ENCODE data around the gene TMEM164. TPM values are rescaled to one million over a fixed set of nuclear protein-coding genes. Genes with fewer than 3 reads are reported as not detected.
A peak's percentile ranks its signal among the peaks of the same experiment; 100 is the strongest.

Gene TMEM164
- total RNA-seq, 1 donor from 2014 or later, result 18.7 TPM

DNA sequence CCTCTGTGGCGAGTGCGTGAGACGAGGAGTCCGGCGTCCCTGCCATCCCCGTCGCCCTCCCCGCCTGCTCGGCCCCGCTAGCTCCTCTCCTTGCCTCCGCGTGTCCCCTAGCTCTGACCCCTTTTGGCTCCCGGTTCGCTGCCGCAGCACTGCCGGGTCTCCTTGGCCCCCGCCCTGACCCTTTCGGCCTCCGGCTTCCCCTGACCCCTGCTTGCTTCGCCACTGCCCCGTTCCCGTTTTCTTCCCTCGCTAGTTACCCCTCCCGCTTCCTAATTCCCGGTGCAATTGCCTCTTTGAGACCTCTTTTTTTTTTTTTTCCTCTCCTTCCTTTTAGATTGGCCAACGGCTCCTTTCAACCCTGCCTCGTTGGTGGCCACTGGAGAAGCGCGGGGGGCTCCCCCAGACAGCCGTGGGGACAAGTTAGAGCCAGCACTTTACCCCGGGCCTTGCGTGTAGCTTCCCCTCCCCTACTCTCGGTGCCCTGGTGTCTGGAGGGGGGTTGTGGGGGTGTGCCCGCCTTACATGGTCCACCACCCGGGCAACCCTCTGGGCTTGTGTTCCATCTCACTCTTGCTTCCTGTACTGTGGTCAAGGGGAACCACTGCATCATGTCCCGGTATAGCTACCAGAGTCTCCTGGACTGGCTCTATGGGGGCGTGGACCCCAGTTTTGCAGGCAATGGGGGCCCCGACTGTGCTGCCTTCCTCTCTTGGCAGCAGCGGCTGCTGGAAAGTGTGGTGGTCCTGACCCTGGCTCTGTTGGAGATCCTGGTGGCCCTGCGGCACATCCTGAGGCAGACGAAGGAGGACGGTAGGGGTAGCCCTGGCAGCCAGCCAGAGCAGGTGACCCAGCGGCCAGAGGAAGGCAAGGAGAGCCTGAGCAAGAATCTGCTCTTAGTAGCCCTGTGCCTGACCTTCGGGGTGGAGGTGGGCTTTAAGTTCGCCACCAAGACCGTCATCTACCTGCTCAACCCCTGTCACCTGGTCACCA is 548 bp downstream of the TMEM164 start:
- TF ChIP-seq, protein P1, sequence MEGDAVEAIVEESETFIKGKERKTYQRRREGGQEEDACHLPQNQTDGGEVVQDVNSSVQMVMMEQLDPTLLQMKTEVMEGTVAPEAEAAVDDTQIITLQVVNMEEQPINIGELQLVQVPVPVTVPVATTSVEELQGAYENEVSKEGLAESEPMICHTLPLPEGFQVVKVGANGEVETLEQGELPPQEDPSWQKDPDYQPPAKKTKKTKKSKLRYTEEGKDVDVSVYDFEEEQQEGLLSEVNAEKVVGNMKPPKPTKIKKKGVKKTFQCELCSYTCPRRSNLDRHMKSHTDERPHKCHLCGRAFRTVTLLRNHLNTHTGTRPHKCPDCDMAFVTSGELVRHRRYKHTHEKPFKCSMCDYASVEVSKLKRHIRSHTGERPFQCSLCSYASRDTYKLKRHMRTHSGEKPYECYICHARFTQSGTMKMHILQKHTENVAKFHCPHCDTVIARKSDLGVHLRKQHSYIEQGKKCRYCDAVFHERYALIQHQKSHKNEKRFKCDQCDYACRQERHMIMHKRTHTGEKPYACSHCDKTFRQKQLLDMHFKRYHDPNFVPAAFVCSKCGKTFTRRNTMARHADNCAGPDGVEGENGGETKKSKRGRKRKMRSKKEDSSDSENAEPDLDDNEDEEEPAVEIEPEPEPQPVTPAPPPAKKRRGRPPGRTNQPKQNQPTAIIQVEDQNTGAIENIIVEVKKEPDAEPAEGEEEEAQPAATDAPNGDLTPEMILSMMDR (IDR thresholded peaks at IDR 0.05; ENCODE audit: unreplicated experiment), result no peak
- H3K27me3 Mint-ChIP-seq (ENCODE audit: unreplicated experiment), result peaks cover 8% of the 10 kb centered on the region
- no peaks in the 10 kb centered on the region for H3K36me3 Mint-ChIP-seq (ENCODE audit: low read depth, unreplicated experiment)
- no peaks in the 10 kb centered on the region for H3K9me3 Mint-ChIP-seq (ENCODE audit: unreplicated experiment)
- peaks cover 18% of the 10 kb centered on the region for H3K4me1 Mint-ChIP-seq (ENCODE audit: unreplicated experiment)
- peak overlapping the region; percentile 88 for H3K4me3 Mint-ChIP-seq (ENCODE audit: unreplicated experiment)
- no peak overlapping the region for H3K27ac Mint-ChIP-seq (ENCODE audit: unreplicated experiment)
- DNase-seq (ENCODE audit: low spot score), result peak; percentile 3

DNA sequence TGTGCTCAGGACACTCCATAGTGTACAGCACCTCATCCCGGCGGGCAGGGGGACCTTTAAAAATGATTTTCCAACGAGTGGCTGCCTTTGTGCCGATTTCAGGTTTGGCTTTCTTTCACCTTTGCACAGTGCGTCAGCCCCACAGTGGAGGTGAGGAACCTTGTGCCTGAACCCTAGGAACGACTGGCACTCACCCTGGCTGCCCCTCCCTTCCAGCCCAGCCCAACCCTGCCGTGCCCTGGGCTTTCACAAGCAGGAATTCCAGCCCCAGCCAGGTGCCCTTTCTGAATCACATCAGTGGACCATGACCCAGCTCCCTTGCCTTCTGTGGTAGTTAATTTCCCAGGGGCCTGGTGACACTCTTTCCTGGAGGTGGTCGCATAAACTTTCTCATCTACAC is 1.3 kb downstream of the TMEM164 start:
- peaks cover 18% of the 10 kb centered on the region for H3K4me1 Mint-ChIP-seq (ENCODE audit: unreplicated experiment)
- H3K27ac Mint-ChIP-seq (ENCODE audit: unreplicated experiment), result no peak overlapping the region
- H3K27me3 Mint-ChIP-seq (ENCODE audit: unreplicated experiment), result peaks cover 8% of the 10 kb centered on the region
- H3K9me3 Mint-ChIP-seq (ENCODE audit: unreplicated experiment), result no peaks in the 10 kb centered on the region
- DNase-seq (ENCODE audit: low spot score), result no peak
- TF ChIP-seq, protein P1 (IDR thresholded peaks at IDR 0.05; ENCODE audit: unreplicated experiment), result no peak
- no peaks in the 10 kb centered on the region for H3K36me3 Mint-ChIP-seq (ENCODE audit: low read depth, unreplicated experiment)
- H3K4me3 Mint-ChIP-seq (ENCODE audit: unreplicated experiment), result peak overlapping the region; percentile 88

DNA sequence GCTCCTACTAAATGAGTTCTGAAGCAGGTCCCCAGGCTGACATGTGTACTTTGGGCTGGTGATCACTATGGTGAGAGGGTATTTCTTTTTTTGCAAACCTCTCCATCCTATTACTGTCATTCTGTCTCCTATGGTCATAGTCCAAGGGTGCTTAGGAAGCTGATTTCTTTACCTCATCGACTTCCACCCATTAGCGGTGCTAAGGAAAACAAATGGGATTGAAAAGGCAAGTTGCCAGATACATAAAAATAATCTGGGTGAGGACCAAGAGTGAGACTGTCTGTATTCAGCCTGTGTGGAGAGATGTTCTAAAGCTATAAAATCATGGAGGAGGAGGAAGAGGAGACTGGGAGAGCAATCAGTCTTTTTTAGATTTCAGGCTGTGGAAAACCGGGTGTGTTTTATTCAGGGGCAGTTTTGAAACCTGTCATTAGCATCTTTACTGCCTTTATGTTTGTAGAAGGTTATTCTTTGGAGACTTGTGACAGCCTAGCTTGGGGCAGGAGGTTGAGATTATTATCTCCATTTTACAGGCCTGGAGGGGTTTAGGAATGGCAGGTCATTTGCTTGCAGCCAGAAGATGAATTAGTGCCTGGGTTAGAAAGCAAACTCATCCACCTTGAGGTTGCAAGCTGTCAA is 1.9 kb downstream of the TMEM164 start:
- no peaks in the 10 kb centered on the region for H3K9me3 Mint-ChIP-seq (ENCODE audit: unreplicated experiment)
- DNase-seq (ENCODE audit: low spot score), result no peak
- H3K4me3 Mint-ChIP-seq (ENCODE audit: unreplicated experiment), result peak overlapping the region; percentile 21
- peaks cover 18% of the 10 kb centered on the region for H3K4me1 Mint-ChIP-seq (ENCODE audit: unreplicated experiment)
- peaks cover 8% of the 10 kb centered on the region for H3K27me3 Mint-ChIP-seq (ENCODE audit: unreplicated experiment)
- TF ChIP-seq, protein P1 (IDR thresholded peaks at IDR 0.05; ENCODE audit: unreplicated experiment), result no peak
- H3K27ac Mint-ChIP-seq (ENCODE audit: unreplicated experiment), result no peak overlapping the region
- H3K36me3 Mint-ChIP-seq (ENCODE audit: low read depth, unreplicated experiment), result no peaks in the 10 kb centered on the region

DNA sequence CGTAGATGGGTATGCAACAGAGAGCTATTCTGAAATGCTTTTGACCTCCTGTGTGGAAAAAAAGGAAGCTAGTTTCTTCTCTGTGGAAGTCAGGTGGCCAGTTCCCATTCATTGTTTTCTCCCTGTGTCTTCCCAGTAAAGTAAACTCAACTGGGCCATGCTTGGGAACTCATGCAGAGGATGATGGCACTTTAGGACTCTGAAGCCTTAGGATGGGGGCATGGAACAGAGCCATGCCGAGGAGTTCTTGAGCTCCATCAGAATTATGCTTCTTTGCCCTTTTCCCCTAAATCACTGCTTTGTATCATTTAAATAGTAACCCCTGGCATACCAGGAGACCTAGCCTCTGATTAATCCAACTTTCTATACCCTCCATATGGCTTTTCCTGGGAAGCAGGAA is 3.2 kb downstream of the TMEM164 start:
- no peaks in the 10 kb centered on the region for H3K36me3 Mint-ChIP-seq (ENCODE audit: low read depth, unreplicated experiment)
- no peak overlapping the region for H3K27ac Mint-ChIP-seq (ENCODE audit: unreplicated experiment)
- H3K9me3 Mint-ChIP-seq (ENCODE audit: unreplicated experiment), result no peaks in the 10 kb centered on the region
- DNase-seq (ENCODE audit: low spot score), result no peak
- no peak overlapping the region for H3K4me3 Mint-ChIP-seq (ENCODE audit: unreplicated experiment)
- H3K4me1 Mint-ChIP-seq (ENCODE audit: unreplicated experiment), result peaks cover 18% of the 10 kb centered on the region
- TF ChIP-seq, protein P1 (IDR thresholded peaks at IDR 0.05; ENCODE audit: unreplicated experiment), result no peak
- peaks cover 6% of the 10 kb centered on the region for H3K27me3 Mint-ChIP-seq (ENCODE audit: unreplicated experiment)
